Measurements from ENCODE around the gene KRAS.

The KRAS gene

GRCh38 chr12:25254271-25254880, 3.6 kb upstream of the KRAS start:
- DNase-seq = no peak

GRCh38 chr12:25253371-25254068, 2.8 kb upstream of the KRAS start:
- DNase-seq = no peak

GRCh38 chr12:25252946-25253345, 2.2 kb upstream of the KRAS start:
- DNase-seq = no peak

GRCh38 chr12:25251769-25252168, 1.0 kb upstream of the KRAS start:
- DNase-seq = no peak

GRCh38 chr12:25249931-25250738, 594 bp downstream of the KRAS start:
- DNase-seq = peak; percentile 55

GRCh38 chr12:25248732-25249131, 2.0 kb downstream of the KRAS start:
- no peak for DNase-seq

GRCh38 chr12:25248137-25248536, 2.6 kb downstream of the KRAS start:
- DNase-seq = no peak

- DNase-seq = no peak
Measured at GRCh38 chr12:25245491-25245890, 5.2 kb downstream of the KRAS start.

GRCh38 chr12:25243680-25243990, 7.1 kb downstream of the KRAS start:
- DNase-seq = no peak

- no peak for DNase-seq
Measured at GRCh38 chr12:25242981-25243679, 7.6 kb downstream of the KRAS start.

- peak; percentile 72 for DNase-seq
Measured at GRCh38 chr12:25241167-25242020, 9.3 kb downstream of the KRAS start.

GRCh38 chr12:25236626-25237025, 14.1 kb downstream of the KRAS start:
- DNase-seq = no peak

- no peak for DNase-seq
Measured at GRCh38 chr12:25236190-25236589, 14.5 kb downstream of the KRAS start.

GRCh38 chr12:25213338-25213737, 37.4 kb downstream of the KRAS start:
- DNase-seq = no peak

- no peak for DNase-seq
Measured at GRCh38 chr12:25208554-25208953, 42.2 kb downstream of the KRAS start.

GRCh38 chr12:25207846-25208245, 42.9 kb downstream of the KRAS start:
- no peak for DNase-seq

- DNase-seq = no peak
Measured at GRCh38 chr12:25207411-25207810, 43.3 kb downstream of the KRAS start.

GRCh38 chr12:25202137-25202536, 48.6 kb downstream of the KRAS start:
- DNase-seq = no peak

GRCh38 chr12:25200703-25201102, 50.0 kb downstream of the KRAS start:
- no peak for DNase-seq

GRCh38 chr12:25197608-25198007, 53.1 kb downstream of the KRAS start:
- no peak for DNase-seq

- peak; percentile 98 for DNase-seq
Measured at GRCh38 chr12:25195056-25195971, 55.4 kb downstream of the KRAS start, which contains the start of the genes DNAI7 and ETFRF1. Gene DNAI7 (minus strand): TSS chr12:25195160. CDS start chr12:25195078, 82 bp downstream. Gene ETFRF1 (plus strand): TSS chr12:25195237. CDS start chr12:25203957, 8,720 bp downstream.

Data from CD4-positive, alpha-beta T cell treated with Interleukin-12 subunit alpha and Interleukin-12 subunit beta, for 1 hour (primary cell).